HepG2 (cell line): Measurements from ENCODE around the gene CNTF. TPM values are rescaled to one million over a fixed set of nuclear protein-coding genes. Genes with fewer than 3 reads are reported as not detected.

ENCODE experiments used
- ATAC-seq: fragments of 200-7000 bp; cut with Tn5 transposase; 3 replicates; pipeline ENCODE4 v1.9.1; 2020; ENCODE audit warnings: mild to moderate bottlenecking, moderate library complexity
- BruUV-seq: library from RNA; stranded (reverse); fragments of 400-500 nt; replicated peaks from 2 replicates; lab custom pipeline; 2021; lab: Mats Ljungman, UMichigan
- CTCF ChIA-PET: fragments of 300-600 bp; formaldehyde crosslinking; extraction: SDS; loops from one replicate; lab custom pipeline; 2021; ENCODE audit warnings: low total read pairs, inconsistent platforms, low intra/inter-chr PET ratio; lab: Yijun Ruan, JAX
- POLR2A ChIA-PET: fragments of 350-600 bp; sonication (Branson Sonifier 250); formaldehyde crosslinking; loops from one replicate; lab custom pipeline; 2020; ENCODE audit warnings: antibody characterized with exemption, inconsistent platforms; lab: Yijun Ruan, JAX
- DNase-seq: peaks from one replicate; pipeline ENCODE4 v3.0.0-alpha.2; 2015; ENCODE audit warnings: low spot score
- FAIRE-seq: peaks from 3 replicates; lab custom pipeline; 2011; peaks lifted over from hg19 to GRCh38; lab: Jason Lieb, UNC
- H2AFZ ChIP-seq: one replicate; pipeline ENCODE4 v1.6.1; 2011; ENCODE audit warnings: low read length, inconsistent platforms
- H3K27ac ChIP-seq: fragments of 300-600 bp; 3 replicates; pipeline ENCODE4 v1.8.0; 2011; ENCODE audit warnings: mixed run types, mild to moderate bottlenecking, mixed read lengths, low read length, inconsistent platforms; ENCODE audit not compliant: insufficient read depth; ENCODE audit errors: extremely low read length
- H3K27me3 ChIP-seq, 2 experiments: fragments of 200-600 bp in 1 of 2; 2 replicates in 1 of 2; 3 replicates in 1 of 2; pipeline versions ENCODE4 v1.6.0 to v1.8.0; 2011; ENCODE audit warnings: low read length in 2 of 2, mild to moderate bottlenecking in 2 of 2, moderate library complexity in 2 of 2, inconsistent platforms in 1 of 2; ENCODE audit not compliant: insufficient read depth in 2 of 2, control insufficient read depth in 1 of 2
- H3K36me3 ChIP-seq, 2 experiments: fragments of 200-600 bp in 1 of 2; replicated peaks in 1 of 2; 2 replicates in 1 of 2; 3 replicates in 1 of 2; pipeline versions ENCODE4 v1.5.1 to v1.8.0; 2011; ENCODE audit warnings: low read length in 2 of 2, inconsistent platforms in 1 of 2; ENCODE audit not compliant: insufficient read depth in 2 of 2, control insufficient read depth in 1 of 2
- H3K4me1 ChIP-seq: 2 replicates; pipeline ENCODE4 v1.5.1; 2012; ENCODE audit warnings: low read length, inconsistent platforms; ENCODE audit not compliant: insufficient read depth
- H3K4me2 ChIP-seq: 2 replicates; pipeline ENCODE4 v1.6.0; 2011; ENCODE audit warnings: low read depth, low read length, inconsistent platforms
- H3K4me3 ChIP-seq, 3 experiments: fragments of 200-600 bp in 1 of 3; sonication (generic), shearing (Covaris generic) in 1 of 3; replicated peaks in 1 of 3; 2 replicates each; pipeline ENCODE4 v1.5.1; 2011 to 2016; ENCODE audit warnings: low read length in 3 of 3, inconsistent platforms in 2 of 3, low read depth in 2 of 3, mild to moderate bottlenecking in 2 of 3, control low read depth in 1 of 3, mixed read lengths in 1 of 3; ENCODE audit not compliant: insufficient read depth in 1 of 3
- H3K79me2 ChIP-seq: one replicate; pipeline ENCODE4 v1.6.1; 2011; ENCODE audit warnings: low read length, inconsistent platforms; ENCODE audit not compliant: insufficient read depth
- H3K9ac ChIP-seq: 2 replicates; pipeline ENCODE4 v1.6.0; 2011; ENCODE audit warnings: mild to moderate bottlenecking, low read depth, low read length, inconsistent platforms; ENCODE audit not compliant: insufficient read depth
- H3K9me3 ChIP-seq: 2 replicates; pipeline ENCODE4 v1.5.1; 2012; ENCODE audit warnings: mild to moderate bottlenecking, low read length
- H4K20me1 ChIP-seq: 2 replicates; pipeline ENCODE4 v1.6.0; 2011; ENCODE audit warnings: inconsistent platforms, mild to moderate bottlenecking, low read length, moderate library complexity; ENCODE audit not compliant: insufficient read depth
- CTCF ChIP-seq: sonication (generic); formaldehyde crosslinking; IDR thresholded peaks from 2 replicates; pipeline ENCODE4 v1.5.0; 2020; ENCODE audit warnings: mild to moderate bottlenecking, missing genetic modification reagents, moderate library complexity
- GATA4 ChIP-seq: sonication (generic); IDR thresholded peaks from 2 replicates; pipeline ENCODE4 v1.6.1; 2016; ENCODE audit warnings: antibody characterized with exemption, low read depth, borderline replicate concordance
- HNF4G ChIP-seq, 2 experiments: sonication (generic) in 1 of 2; formaldehyde crosslinking in 1 of 2; IDR thresholded peaks; 2 replicates each; pipeline versions ENCODE4 v1.4.0 to v1.6.1; 2011 to 2020; ENCODE audit warnings: borderline replicate concordance in 2 of 2, low read depth in 2 of 2, mild to moderate bottlenecking in 2 of 2, low read length in 1 of 2, missing genetic modification reagents in 1 of 2, moderate library complexity in 1 of 2
- HOXD1 ChIP-seq: sonication (generic); formaldehyde crosslinking; IDR thresholded peaks from 2 replicates; pipeline ENCODE4 v1.5.0; 2020; ENCODE audit warnings: missing genetic modification reagents
- IRX3 ChIP-seq: sonication (generic); formaldehyde crosslinking; IDR thresholded peaks from 2 replicates; pipeline ENCODE4 v1.8.1; 2023; ENCODE audit warnings: mild to moderate bottlenecking, low read depth, missing genetic modification reagents, borderline replicate concordance
- NFE2L2 ChIP-seq: fragments of 150-350 bp; IDR thresholded peaks from 2 replicates; pipeline ENCODE4 v1.6.1; 2014; ENCODE audit warnings: low read length
- SMARCC2 ChIP-seq: fragments of 450-650 bp; IDR thresholded peaks from 2 replicates; pipeline ENCODE4 v1.6.1; 2017; ENCODE audit warnings: antibody characterized with exemption, mild to moderate bottlenecking
- SP2 ChIP-seq: sonication (generic); formaldehyde crosslinking; IDR thresholded peaks from 2 replicates; pipeline ENCODE4 v1.5.1; 2020; ENCODE audit warnings: mild to moderate bottlenecking, missing genetic modification reagents
- STAG1 ChIP-seq: sonication (generic); formaldehyde crosslinking; IDR thresholded peaks from 2 replicates; pipeline ENCODE4 v1.4.0; 2020; ENCODE audit warnings: missing genetic modification reagents
- ZNF263 ChIP-seq: sonication (generic); formaldehyde crosslinking; IDR thresholded peaks from 2 replicates; pipeline ENCODE4 v1.4.0; 2020; ENCODE audit warnings: missing genetic modification reagents
- ZNF672 ChIP-seq: sonication (generic); formaldehyde crosslinking; IDR thresholded peaks from 2 replicates; pipeline ENCODE4 v1.8.1; 2022; ENCODE audit warnings: missing genetic modification reagents
- ZNF768 ChIP-seq: sonication (generic); formaldehyde crosslinking; IDR thresholded peaks from 2 replicates; pipeline ENCODE4 v1.4.0; 2020; ENCODE audit warnings: missing genetic modification reagents
- WGBS: methylation state at CpG from one replicate; pipeline ENCODE4 v1.1.6; 2017; ENCODE audit warnings: low lambda C conversion rate; 5-methylcytosine and 5-hydroxymethylcytosine counted together
- in situ Hi-C: cut with HindIII; loops from 2 replicates; pipeline ENCODE4 v1.10.0; 2017; ENCODE audit warnings: low pct_unique_long_range_greater_than_20kb; ENCODE audit not compliant: extremely low pct_ligation_motif_present
- intact Hi-C: fragments of 100-400 bp; cut with micrococcal nuclease; formaldehyde crosslinking; loops from one replicate; pipeline ENCODE4 v1.10.0; 2022; ENCODE audit not compliant: unreplicated experiment
- polyA plus RNA-seq, 8 experiments: library from polyadenylated mRNA; depleted of rRNA in 3 of 8; stranded (reverse) in 7 of 8; unstranded in 1 of 8; fragments of >200 nt; fragmentation: Illumina TruSeq in 4 of 8; extraction: Trizol in 4 of 8; gene quantifications; 2 replicates each; pipeline versions ENCODE4 v1.2.1 to v1.2.3, GENCODE V29; 2011 to 2016; ENCODE audit warnings: low read depth in 4 of 8, missing spikeins in 1 of 8, mixed read lengths in 1 of 8; ENCODE audit not compliant: insufficient read depth in 1 of 8
- total RNA-seq, 5 experiments: library from RNA; depleted of rRNA; stranded (reverse); fragments of >200 nt; fragmentation: Illumina TruSeq; extraction: Trizol; gene quantifications; 2 replicates each; pipeline ENCODE4 v1.2.3, GENCODE V29; 2016; ENCODE audit warnings: low read depth in 1 of 5

Gene CNTF
- total and polyA plus RNA-seq, 2 of the 13 experiments (the other 11 are each of a cell fraction or from before 2014, with no cell fraction given) = 0.51 to 2.3 TPM

DNA sequence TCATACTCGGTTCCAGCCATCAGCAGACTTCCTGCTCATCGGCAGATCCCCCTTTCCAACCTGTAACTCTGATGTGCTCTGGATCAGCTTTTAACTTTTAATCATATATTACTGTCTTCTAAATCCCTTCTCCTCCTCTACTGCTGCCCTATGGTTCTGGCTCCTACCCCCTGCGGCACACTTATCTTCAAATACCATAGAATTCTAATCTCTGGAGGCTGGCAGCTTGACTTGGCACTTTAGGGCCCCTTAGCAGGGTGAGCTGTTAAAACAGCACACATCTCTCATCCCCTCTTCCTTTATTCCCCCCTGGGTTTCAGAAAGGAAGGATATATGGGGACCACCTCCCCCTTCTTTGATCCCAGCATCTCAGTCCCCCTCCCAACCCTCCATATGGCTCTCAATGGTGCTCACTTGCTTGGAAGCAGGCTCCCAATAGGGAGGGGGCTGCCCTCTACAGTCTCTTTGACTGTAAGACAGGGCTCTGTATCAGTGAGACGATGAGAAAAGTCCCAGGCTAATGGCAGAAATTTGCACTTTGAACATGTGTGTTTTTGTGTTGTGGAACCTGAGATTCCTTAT, 4.4 kb upstream of the CNTF start:
- Histone ChIP-seq H3K4me3 (no peak overlapping the region), H4K20me1 (no peaks in the 10 kb centered on the region), H3K27ac (no peak overlapping the region), H2AFZ (no peak overlapping the region), H3K4me2 (no peak overlapping the region), H3K36me3 (peaks cover 18 to 88% of the 10 kb centered on the region in 2 experiments), H3K9ac (no peak overlapping the region), H3K4me1 (no peaks in the 10 kb centered on the region), H3K79me2 (no peaks in the 10 kb centered on the region), H3K27me3 (no peaks in the 10 kb centered on the region), H3K9me3 (no peaks in the 10 kb centered on the region)
- in situ Hi-C loops (no loop called here), intact Hi-C loops (loop anchor here (1.0 kb wide), 1 partner anchor 41 kb away; no protein-coding TSS in a partner anchor)
- peak; percentile 96 for ATAC-seq
- TF ChIP-seq IRX3 (CRISPR knock-in tag) = no peak
- TF ChIP-seq STAG1 (CRISPR knock-in tag) = peak; percentile 40
- peak; percentile 42 for TF ChIP-seq CTCF
- POLR2A ChIA-PET = no interaction called here
- CTCF ChIA-PET = no interaction called here
- no peak for FAIRE-seq
- 92% methylated on average over 4 of the region's 4 CpGs for WGBS
- DNase-seq = peak; percentile 21
- no TSS peak for BruUV-seq

DNA sequence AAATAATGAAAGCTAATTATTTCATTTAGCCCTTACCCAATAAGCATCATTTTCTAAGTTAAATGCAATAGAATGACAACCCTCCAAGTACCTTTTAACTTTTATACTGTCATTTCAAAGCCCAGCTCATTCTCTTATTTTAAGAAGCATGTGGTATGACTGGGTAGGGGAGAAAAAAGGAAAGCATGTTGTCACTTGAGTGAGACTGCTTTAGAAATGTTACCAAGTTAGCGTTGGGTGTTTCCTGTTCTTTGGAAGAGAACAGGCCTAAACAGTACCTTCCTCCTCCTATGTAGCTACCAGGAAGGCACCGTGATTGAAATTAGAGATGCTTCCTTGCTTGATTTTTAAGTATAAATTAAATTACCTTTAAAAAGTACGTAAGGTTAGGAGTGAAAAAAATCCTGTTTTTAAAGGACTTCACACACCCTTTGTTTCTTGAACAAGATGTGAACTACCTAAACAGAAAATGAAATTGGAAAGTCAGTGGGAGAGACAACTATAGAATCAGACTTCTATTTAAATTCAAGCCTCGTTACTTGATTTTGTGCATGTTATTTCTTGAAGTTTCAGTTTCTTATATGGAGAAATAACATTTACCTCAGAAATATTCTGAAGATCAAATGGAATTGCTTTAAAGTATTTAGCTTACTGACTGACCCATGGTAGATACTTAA, 741 bp upstream of the CNTF start:
- TF ChIP-seq ZNF263 (no peak), HOXD1 (CRISPR knock-in tag) (no peak), SP2 (CRISPR knock-in tag) (no peak), ZNF768 (no peak), HNF4G (IDR thresholded peaks at IDR 0.05; ENCODE audit: borderline replicate concordance, low read depth, low read length) (no peak), HNF4G (CRISPR knock-in tag; IDR thresholded peaks at IDR 0.05; ENCODE audit: borderline replicate concordance, low read depth) (no peak), NFE2L2 (no peak), GATA4 (no peak), ZNF672 (CRISPR knock-in tag) (no peak), SMARCC2 (no peak)
- no peak for ATAC-seq

More for the DNA sequence above, 741 bp upstream of the CNTF start:
- no peak overlapping the region for H3K27ac ChIP-seq
- DNase-seq = no peak
- in situ Hi-C loops (loop anchor here (10.0 kb wide), 1 partner anchor 57 kb away; no protein-coding TSS in a partner anchor), intact Hi-C loops (no loop called here)
- H3K9me3 ChIP-seq = no peaks in the 10 kb centered on the region
- POLR2A ChIA-PET = no interaction called here
- no peaks in the 10 kb centered on the region for H3K79me2 ChIP-seq
- H3K4me3 ChIP-seq = no peak overlapping the region
- H2AFZ ChIP-seq = no peak overlapping the region
- 98% methylated on average over 4 of the region's 4 CpGs for WGBS
- H3K27me3 ChIP-seq = no peaks in the 10 kb centered on the region
- H3K36me3 ChIP-seq = peaks cover 14 to 74% of the 10 kb centered on the region in 2 experiments
- no peak overlapping the region for H3K9ac ChIP-seq
- no peaks in the 10 kb centered on the region for H3K4me1 ChIP-seq
- H3K4me2 ChIP-seq = no peak overlapping the region
- FAIRE-seq = no peak
- H4K20me1 ChIP-seq = no peaks in the 10 kb centered on the region
- BruUV-seq = no TSS peak
- CTCF ChIA-PET = no interaction called here
